Measurements from ENCODE around the gene ZIC1. TPM values are rescaled to one million over a fixed set of nuclear protein-coding genes. Genes with fewer than 3 reads are reported as not detected.

The ZIC1 gene
- total RNA-seq, 2 donors from 2014 or later, result not detected

GRCh38 chr3:147400999-147401398 is 8.2 kb upstream of the ZIC1 start:
- TF ChIP-seq CTCF (conservative IDR thresholded peaks at IDR 0.05), result no peak
- Histone ChIP-seq H3K9ac (ENCODE audit: extremely low read depth, low read length, poor library complexity, severe bottlenecking) (no peak overlapping the region), H3K27ac (ENCODE audit: low read depth, low read length) (no peak overlapping the region), H3K27me3 (ENCODE audit: control insufficient read depth, insufficient read depth, low read length, poor library complexity, severe bottlenecking) (peaks cover 100% of the 10 kb centered on the region), H3K4me3 (ENCODE audit: low read length) (no peak overlapping the region), H3K9me3 (ENCODE audit: control insufficient read depth, low read length) (no peaks in the 10 kb centered on the region), H3K4me1 (ENCODE audit: control insufficient read depth, insufficient read depth, low read length) (no peaks in the 10 kb centered on the region), H3K36me3 (ENCODE audit: control insufficient read depth, insufficient read depth, low read length) (no peaks in the 10 kb centered on the region)
- no peak overlapping the region for H3K4me3 Mint-ChIP-seq
- H3K27ac Mint-ChIP-seq, result no peak overlapping the region
- H3K27me3 Mint-ChIP-seq (ENCODE audit: insufficient read depth), result peaks cover 100% of the 10 kb centered on the region
- DNase-seq, result no peak
- no peaks in the 10 kb centered on the region for H3K9me3 Mint-ChIP-seq
- H3K36me3 Mint-ChIP-seq (ENCODE audit: low read depth), result no peaks in the 10 kb centered on the region
- WGBS, 2 experiments (ENCODE audit: insufficient coverage in 1 of 2, insufficient read length in 1 of 2), result 68% methylated on average over 1 of the region's 1 CpG; no CpG with 5 or more reads in 1 of the 2 experiments
- peaks cover 15% of the 10 kb centered on the region for H3K4me1 Mint-ChIP-seq

- TF ChIP-seq CTCF (conservative IDR thresholded peaks at IDR 0.05), result no peak
- H3K36me3 Mint-ChIP-seq (ENCODE audit: low read depth), result no peaks in the 10 kb centered on the region
- Histone ChIP-seq H3K9ac (ENCODE audit: extremely low read depth, low read length, poor library complexity, severe bottlenecking) (no peak overlapping the region), H3K27ac (ENCODE audit: low read depth, low read length) (no peak overlapping the region), H3K4me1 (ENCODE audit: control insufficient read depth, insufficient read depth, low read length) (no peaks in the 10 kb centered on the region), H3K27me3 (ENCODE audit: control insufficient read depth, insufficient read depth, low read length, poor library complexity, severe bottlenecking) (peaks cover 100% of the 10 kb centered on the region), H3K36me3 (ENCODE audit: control insufficient read depth, insufficient read depth, low read length) (no peaks in the 10 kb centered on the region), H3K4me3 (ENCODE audit: low read length) (no peak overlapping the region), H3K9me3 (ENCODE audit: control insufficient read depth, low read length) (no peaks in the 10 kb centered on the region)
- no peak overlapping the region for H3K4me3 Mint-ChIP-seq
- H3K9me3 Mint-ChIP-seq, result no peaks in the 10 kb centered on the region
- no peak overlapping the region for H3K27ac Mint-ChIP-seq
- peaks cover 100% of the 10 kb centered on the region for H3K27me3 Mint-ChIP-seq (ENCODE audit: insufficient read depth)
- DNase-seq, result no peak
- peaks cover 15% of the 10 kb centered on the region for H3K4me1 Mint-ChIP-seq
- 50% methylated on average over 1 of the region's 1 CpG; no CpG with 5 or more reads in 1 of the 2 experiments for WGBS, 2 experiments (ENCODE audit: insufficient coverage in 1 of 2, insufficient read length in 1 of 2)
Observed at GRCh38 chr3:147401421-147401820, 7.7 kb upstream of the ZIC1 start.

- Mint-ChIP-seq H3K27me3 (ENCODE audit: insufficient read depth) (peaks cover 100% of the 10 kb centered on the region), H3K36me3 (ENCODE audit: low read depth) (no peaks in the 10 kb centered on the region), H3K27ac (no peak overlapping the region), H3K4me3 (no peak overlapping the region), H3K4me1 (peaks cover 15% of the 10 kb centered on the region), H3K9me3 (no peaks in the 10 kb centered on the region)
- no peak for DNase-seq
- Histone ChIP-seq H3K4me3 (ENCODE audit: low read length) (no peak overlapping the region), H3K9ac (ENCODE audit: extremely low read depth, low read length, poor library complexity, severe bottlenecking) (no peak overlapping the region), H3K27me3 (ENCODE audit: control insufficient read depth, insufficient read depth, low read length, poor library complexity, severe bottlenecking) (peaks cover 100% of the 10 kb centered on the region), H3K4me1 (ENCODE audit: control insufficient read depth, insufficient read depth, low read length) (no peaks in the 10 kb centered on the region), H3K9me3 (ENCODE audit: control insufficient read depth, low read length) (no peaks in the 10 kb centered on the region), H3K27ac (ENCODE audit: low read depth, low read length) (no peak overlapping the region), H3K36me3 (ENCODE audit: control insufficient read depth, insufficient read depth, low read length) (no peaks in the 10 kb centered on the region)
- TF ChIP-seq CTCF (conservative IDR thresholded peaks at IDR 0.05), result no peak
- 51 to 69% methylated on average over 3 to 5 of the region's 5 CpGs for WGBS, 2 experiments (ENCODE audit: insufficient coverage in 1 of 2, insufficient read length in 1 of 2)
Observed at GRCh38 chr3:147402159-147402558, 7.0 kb upstream of the ZIC1 start.

Data from endodermal cell (in vitro differentiated cells).